ENCODE measurements around the gene ZNF212. TPM values are rescaled to one million over a fixed set of nuclear protein-coding genes. Genes with fewer than 3 reads are reported as not detected.
"Not testable (repeated sequence)": the region's sequence is repeated elsewhere in the genome, so short reads cannot be mapped to it uniquely, and the experiment has no call there.

The ZNF212 gene
- total RNA-seq, 4 donors from 2014 or later = 19.8 to 24.9 (median 23.2) TPM

GRCh38 chr7:149257146-149257545 is 17.7 kb downstream of the ZNF212 start:
- H3K27me3 ChIP-seq = no peaks in the 10 kb centered on the region

GRCh38 chr7:149261316-149261828 is 21.9 kb downstream of the ZNF212 start:
- peak overlapping the region; percentile 79 to 98 (median 90) for H3K27ac ChIP-seq
- no peaks in the 10 kb centered on the region for H3K9me3 ChIP-seq
- H3K36me3 ChIP-seq = peaks cover 0 to 2% (median 0%) of the 10 kb centered on the region in 3 donors
- peaks cover 0 to 10% (median 2%) of the 10 kb centered on the region in 4 donors for H3K4me1 ChIP-seq
- peak overlapping the region; percentile 49 to 89 (median 75) for H3K4me3 ChIP-seq
- TF ChIP-seq POLR2A (IDR thresholded peaks at IDR 0.05) (no peak), CTCF (IDR thresholded peaks at IDR 0.05) (no peak)
- no peaks in the 10 kb centered on the region for H3K27me3 ChIP-seq
- peak in 2 of 3 donors; percentile 20 to 47 for DNase-seq

More at GRCh38 chr7:149257146-149257545, 17.7 kb downstream of the ZNF212 start:
- Histone ChIP-seq H3K4me1 (peaks cover 0 to 5% (median 1%) of the 10 kb centered on the region in 4 donors), H3K36me3 (peaks cover 0 to 42% (median 0%) of the 10 kb centered on the region in 3 donors), H3K9me3 (no peaks in the 10 kb centered on the region), H3K27ac (no peak overlapping the region), H3K4me3 (no peak overlapping the region)
- TF ChIP-seq POLR2A (IDR thresholded peaks at IDR 0.05) = no peak
- no peak for TF ChIP-seq CTCF (IDR thresholded peaks at IDR 0.05)
- DNase-seq = no peak

GRCh38 chr7:149261829-149262617 is 22.6 kb downstream of the ZNF212 start, which contains the start of gene ZNF783:
Gene ZNF783, plus strand, starts transcription at chr7:149262196. Its CDS starts 138 bp downstream, at chr7:149262334.
- Histone ChIP-seq H3K36me3 (peaks cover 0 to 9% (median 0%) of the 10 kb centered on the region in 3 donors), H3K4me1 (peaks cover 0 to 10% (median 2%) of the 10 kb centered on the region in 4 donors), H3K9me3 (no peaks in the 10 kb centered on the region), H3K27ac (peak within 1 kb of the TSS; percentile 79 to 98 (median 90)), H3K27me3 (no peaks in the 10 kb centered on the region), H3K4me3 (peak within 1 kb of the TSS; percentile 49 to 89 (median 75))
- TF ChIP-seq POLR2A (IDR thresholded peaks at IDR 0.05) (no peak), CTCF (IDR thresholded peaks at IDR 0.05) (peak; percentile 87 to 97 (median 95))
- peak; percentile 85 to 96 (median 91) for DNase-seq

- Histone ChIP-seq H3K36me3 (peaks cover 0 to 46% (median 0%) of the 10 kb centered on the region in 3 donors), H3K27me3 (no peaks in the 10 kb centered on the region), H3K9me3 (no peaks in the 10 kb centered on the region), H3K27ac (no peak overlapping the region), H3K4me3 (no peak overlapping the region), H3K4me1 (peaks cover 0 to 7% (median 2%) of the 10 kb centered on the region in 4 donors)
- TF ChIP-seq CTCF (IDR thresholded peaks at IDR 0.05) = no peak
- TF ChIP-seq POLR2A (IDR thresholded peaks at IDR 0.05) = no peak
- peak in 1 of 3 donors; percentile 39 for DNase-seq
Observed at GRCh38 chr7:149266451-149266850, 27.0 kb downstream of the ZNF212 start.

GRCh38 chr7:149267733-149268132 is 28.3 kb downstream of the ZNF212 start:
- Histone ChIP-seq H3K27ac (no peak overlapping the region), H3K27me3 (no peaks in the 10 kb centered on the region), H3K36me3 (peaks cover 0 to 53% (median 0%) of the 10 kb centered on the region in 3 donors), H3K4me1 (peaks cover 0 to 3% (median 0%) of the 10 kb centered on the region in 4 donors), H3K9me3 (no peaks in the 10 kb centered on the region), H3K4me3 (no peak overlapping the region)
- DNase-seq = peak in 1 of 3 donors; percentile 34
- no peak for TF ChIP-seq CTCF (IDR thresholded peaks at IDR 0.05)
- no peak for TF ChIP-seq POLR2A (IDR thresholded peaks at IDR 0.05)

GRCh38 chr7:149274424-149274823 is 35.0 kb downstream of the ZNF212 start:
- H3K4me3 ChIP-seq, H3K9me3 ChIP-seq, DNase-seq, H3K27ac ChIP-seq, H3K27me3 ChIP-seq, H3K4me1 ChIP-seq: not testable (repeated sequence)
- peaks cover 0 to 62% (median 0%) of the 10 kb centered on the region in 3 donors for H3K36me3 ChIP-seq
